Lung (tissue), 16 donors: Measurements from ENCODE around the gene ARCN1. TPM values are rescaled to one million over a fixed set of nuclear protein-coding genes. Genes with fewer than 3 reads are reported as not detected.

Experiments
- ATAC-seq: fragments of 200-7000 bp; cut with Tn5 transposase; one replicate; pipeline ENCODE4 v1.9.1; 2020; ENCODE audit warnings: moderate number of reproducible peaks; ENCODE audit not compliant: insufficient read depth, low FRiP score
- DNase-seq, 3 donors: peaks; one replicate each; pipeline ENCODE4 v3.0.0-alpha.2; 2013 to 2017
- H3K27ac ChIP-seq, 2 donors: one replicate each; pipeline ENCODE4 v1.5.1; 2013; ENCODE audit warnings: mild to moderate bottlenecking in 2 of 2, moderate library complexity in 2 of 2, control low read depth in 1 of 2, inconsistent platforms in 1 of 2, low read depth in 1 of 2, low read length in 1 of 2
- H3K27me3 ChIP-seq, 3 donors: one replicate each; pipeline ENCODE4 v1.5.1; 2013; ENCODE audit warnings: low read length in 2 of 3; ENCODE audit not compliant: control insufficient read depth in 3 of 3, insufficient read depth in 3 of 3
- H3K36me3 ChIP-seq, 4 donors: one replicate each; pipeline ENCODE4 v1.5.1; 2013; ENCODE audit warnings: low read length in 4 of 4, mild to moderate bottlenecking in 1 of 4, moderate library complexity in 1 of 4; ENCODE audit not compliant: control insufficient read depth in 4 of 4, insufficient read depth in 4 of 4
- H3K4me1 ChIP-seq, 5 donors: one replicate each; pipeline ENCODE4 v1.5.1; 2013; ENCODE audit warnings: low read length in 5 of 5, mild to moderate bottlenecking in 2 of 5, moderate library complexity in 1 of 5; ENCODE audit not compliant: control insufficient read depth in 5 of 5, insufficient read depth in 5 of 5
- H3K4me3 ChIP-seq: one replicate; pipeline ENCODE4 v1.5.1; 2013; ENCODE audit warnings: mild to moderate bottlenecking, control low read depth, moderate library complexity
- H3K9ac ChIP-seq, 2 donors: one replicate each; pipeline ENCODE4 v1.5.1; 2013; ENCODE audit warnings: low read length in 2 of 2, control low read depth in 1 of 2; ENCODE audit not compliant: insufficient read depth in 1 of 2
- H3K9me3 ChIP-seq, 4 donors: one replicate each; pipeline ENCODE4 v1.5.1; 2013; ENCODE audit warnings: low read length in 3 of 4, mild to moderate bottlenecking in 1 of 4, moderate library complexity in 1 of 4; ENCODE audit not compliant: control insufficient read depth in 4 of 4, insufficient read depth in 3 of 4
- CTCF ChIP-seq: IDR thresholded peaks from 2 replicates; pipeline ENCODE4 v1.5.1; 2012; ENCODE audit warnings: mild to moderate bottlenecking; ENCODE audit errors: control extremely low read depth, extremely low read depth
- WGBS, 2 donors: extraction: QIAGEN DNeasy Blood & Tissue Kit; methylation state at CpG; one replicate each; pipeline ENCODE4 v1.1.7; 2013; 5-methylcytosine and 5-hydroxymethylcytosine counted together
- long read RNA-seq, 5 donors: transcript quantifications; one replicate each; lab custom pipeline, GENCODE V29; 2026
- polyA plus RNA-seq, 2 donors: library from polyadenylated mRNA; stranded (reverse); fragments of 200-250 nt; gene quantifications; one replicate each; pipeline ENCODE4 v1.2.1, GENCODE V29; 2013
- total RNA-seq, 2 donors: library from RNA; depleted of rRNA in 1 of 2; stranded (reverse); fragments of >200 nt in 1 of 2; gene quantifications; one replicate each; pipeline ENCODE4 v1.2.1, GENCODE V29; 2014 to 2021
- donor health status: control.
- donor health status: control.
- donor health status: Bipolar disorder and iron deficiency.
- donor health status: healthy.
- donor health status: DM: yes; HTN: yes; CAD: no.

The ARCN1 gene
- total RNA-seq (100 to 1,000 TPM; 114 to 123 TPM), polyA plus RNA-seq (10 to 100 TPM; 72.4 to 97.6 TPM)
- long read RNA-seq, donor 1, transcript ARCN1-201 (10 exons, 3,845 nt): major isoform, 19 of 48 reads
- long read RNA-seq, donor 1, partial matches to known transcripts: 28 of 48 reads
- long read RNA-seq, donor 1, other reads (novel, unspliced or antisense): 0 of 48 reads
- long read RNA-seq, donor 2, partial matches to known transcripts: 11 of 14 reads
- long read RNA-seq, donor 2, other reads (novel, unspliced or antisense): 0 of 14 reads
- long read RNA-seq, donor 3, transcript ARCN1-201 (10 exons, 3,845 nt): major isoform, 10 of 43 reads
- long read RNA-seq, donor 3, partial matches to known transcripts: 33 of 43 reads
- long read RNA-seq, donor 3, other reads (novel, unspliced or antisense): 0 of 43 reads
- long read RNA-seq, donor 4, partial matches to known transcripts: 13 of 17 reads
- long read RNA-seq, donor 4, other reads (novel, unspliced or antisense): 0 of 17 reads
- long read RNA-seq, donor 5, transcript ARCN1-201 (10 exons, 3,845 nt): major isoform, 18 of 57 reads
- long read RNA-seq, donor 5, partial matches to known transcripts: 39 of 57 reads
- long read RNA-seq, donor 5, other reads (novel, unspliced or antisense): 0 of 57 reads

GRCh38 chr11:118572061-118572980 lies at the start of gene ARCN1:
Gene ARCN1, plus strand, starts transcription at chr11:118572409. Its CDS starts 139 bp downstream, at chr11:118572548.
- peak within 1 kb of the TSS; percentile 93 to 100 for H3K27ac ChIP-seq
- no peaks in the 10 kb centered on the region for H3K27me3 ChIP-seq
- DNase-seq (peak; percentile 91 to 94 (median 91)), ATAC-seq (peak; percentile 88)
- TF ChIP-seq CTCF: no peak
- peaks cover 0 to 9% (median 1%) of the 10 kb centered on the region in 4 donors for H3K36me3 ChIP-seq
- peak within 1 kb of the TSS; percentile 100 for H3K4me3 ChIP-seq
- WGBS, 2 donors: 0 to 1% methylated on average over 48 to 54 of the region's 55 CpGs
- no peaks in the 10 kb centered on the region for H3K9me3 ChIP-seq
- peak within 1 kb of the TSS; percentile 85 to 90 for H3K9ac ChIP-seq
- H3K4me1 ChIP-seq: peaks cover 2 to 29% (median 8%) of the 10 kb centered on the region in 5 donors

- DNase-seq: peak in 1 of 3 donors; percentile 18
- H3K27ac ChIP-seq: no peak overlapping the region
- H3K4me3 ChIP-seq: no peak overlapping the region
- H3K9ac ChIP-seq: no peak overlapping the region
- H3K9me3 ChIP-seq: no peaks in the 10 kb centered on the region
- H3K4me1 ChIP-seq: peaks cover 0 to 3% (median 0%) of the 10 kb centered on the region in 5 donors
- WGBS, 2 donors: 50 to 52% methylated on average over 6 of the region's 6 CpGs
- peaks cover 31 to 57% (median 36%) of the 10 kb centered on the region in 4 donors for H3K36me3 ChIP-seq
- ATAC-seq: no peak
- TF ChIP-seq CTCF: no peak
- no peaks in the 10 kb centered on the region for H3K27me3 ChIP-seq
Observed at GRCh38 chr11:118522571-118523072, 49.6 kb upstream of the ARCN1 start.

GRCh38 chr11:118524356-118524755 lies 47.9 kb upstream of the ARCN1 start:
- peaks cover 0 to 6% (median 0%) of the 10 kb centered on the region in 5 donors for H3K4me1 ChIP-seq
- DNase-seq (no peak), ATAC-seq (no peak)
- H3K9ac ChIP-seq: no peak overlapping the region
- no peak overlapping the region for H3K4me3 ChIP-seq
- TF ChIP-seq CTCF: no peak
- H3K27me3 ChIP-seq: no peaks in the 10 kb centered on the region
- H3K27ac ChIP-seq: no peak overlapping the region
- H3K9me3 ChIP-seq: no peaks in the 10 kb centered on the region
- peaks cover 31 to 45% (median 33%) of the 10 kb centered on the region in 4 donors for H3K36me3 ChIP-seq
